K562 (cell line): Measurements from ENCODE around the gene AMBP. TPM values are rescaled to one million over a fixed set of nuclear protein-coding genes. Genes with fewer than 3 reads are reported as not detected.

Source experiments
- ATAC-seq: fragments of 200-7000 bp; cut with Tn5 transposase; 3 replicates; pipeline ENCODE4 v1.9.1; 2020; ENCODE audit warnings: moderate library complexity
- BruUV-seq: library from RNA; stranded (reverse); fragments of 400-500 nt; replicated peaks from 2 replicates; lab custom pipeline; 2021; lab: Mats Ljungman, UMichigan
- CTCF ChIA-PET: fragments of 300-600 bp; formaldehyde crosslinking; extraction: SDS; loops from one replicate; lab custom pipeline; 2021; ENCODE audit warnings: low intra/inter-chr PET ratio; lab: Yijun Ruan, JAX
- POLR2A ChIA-PET: fragments of 300-600, 350-650 bp; sonication (Branson Sonifier 250); formaldehyde crosslinking; extraction: SDS; loops from one replicate; lab custom pipeline; 2021; ENCODE audit warnings: antibody characterized with exemption, inconsistent platforms; lab: Yijun Ruan, JAX
- DNase-seq, 4 experiments: peaks; one replicate each; pipeline versions ENCODE4 v3.0.0 to v3.0.0-alpha.2; 2011 to 2018; ENCODE audit warnings: low spot score in 3 of 4, mixed read lengths in 3 of 4; ENCODE audit errors: extremely low read depth in 1 of 4
- FAIRE-seq: peaks from 2 replicates; lab custom pipeline; 2011; peaks lifted over from hg19 to GRCh38; lab: Jason Lieb, UNC
- H2AFZ ChIP-seq: 2 replicates; pipeline ENCODE4 v1.6.0; 2011; ENCODE audit warnings: low read depth, low read length, control low read depth, inconsistent platforms
- H3K27ac ChIP-seq: fragments of 200-600 bp; 3 replicates; pipeline ENCODE4 v1.8.0; 2011; ENCODE audit warnings: low read depth, mild to moderate bottlenecking, control low read depth, inconsistent platforms, low read length, moderate library complexity, mixed read lengths; ENCODE audit errors: extremely low read depth
- H3K27me3 ChIP-seq, 2 experiments: fragments of 300-600 bp in 1 of 2; 2 replicates in 1 of 2; 3 replicates in 1 of 2; pipeline versions ENCODE4 v1.6.0 to v1.8.0; 2011; ENCODE audit warnings: inconsistent platforms in 2 of 2, low read length in 2 of 2, mild to moderate bottlenecking in 1 of 2, mixed read lengths in 1 of 2, moderate library complexity in 1 of 2; ENCODE audit not compliant: control insufficient read depth in 2 of 2, insufficient read depth in 2 of 2
- H3K36me3 ChIP-seq: fragments of 300-600 bp; 3 replicates; pipeline ENCODE4 v1.8.0; 2011; ENCODE audit warnings: mild to moderate bottlenecking, low read length, inconsistent platforms; ENCODE audit not compliant: control insufficient read depth, insufficient read depth
- H3K4me1 ChIP-seq, 2 experiments: fragments of 200-600 bp in 1 of 2; replicated peaks in 1 of 2; 2 replicates in 1 of 2; 3 replicates in 1 of 2; pipeline versions ENCODE4 v1.5.1 to v1.8.0; 2011; ENCODE audit warnings: inconsistent platforms in 2 of 2, low read length in 2 of 2, mild to moderate bottlenecking in 1 of 2, mixed read lengths in 1 of 2, moderate library complexity in 1 of 2; ENCODE audit not compliant: control insufficient read depth in 2 of 2, insufficient read depth in 2 of 2
- H3K4me2 ChIP-seq: 2 replicates; pipeline ENCODE4 v1.6.1; 2011; ENCODE audit warnings: low read length, control low read depth, inconsistent platforms, mixed read lengths; ENCODE audit not compliant: insufficient read depth
- H3K4me3 ChIP-seq: fragments of 200-600 bp; sonication (generic), shearing (Covaris generic); 2 replicates; pipeline ENCODE4 v1.5.1; 2016; ENCODE audit warnings: control low read depth, inconsistent platforms
- H3K79me2 ChIP-seq: fragments of 200-600 bp; 3 replicates; pipeline ENCODE4 v1.8.0; 2011; ENCODE audit warnings: low read length, inconsistent platforms; ENCODE audit not compliant: control insufficient read depth, insufficient read depth
- H3K9ac ChIP-seq, 2 experiments: 2 replicates each; pipeline versions ENCODE4 v1.6.0 to v1.6.1; 2011; ENCODE audit warnings: low read depth in 2 of 2, low read length in 2 of 2, control low read depth in 1 of 2, inconsistent platforms in 1 of 2, mild to moderate bottlenecking in 1 of 2, mixed read lengths in 1 of 2; ENCODE audit not compliant: insufficient read depth in 1 of 2
- H3K9me1 ChIP-seq: one replicate; pipeline ENCODE4 v1.6.0; 2011; ENCODE audit warnings: inconsistent platforms, mild to moderate bottlenecking, low read length, moderate library complexity; ENCODE audit not compliant: control insufficient read depth, insufficient read depth
- H3K9me3 ChIP-seq: replicated peaks from 2 replicates; pipeline ENCODE4 v1.5.1; 2011; ENCODE audit warnings: low read depth, low read length, inconsistent platforms; ENCODE audit not compliant: control insufficient read depth, insufficient read depth
- H4K20me1 ChIP-seq: replicated peaks from 2 replicates; pipeline ENCODE4 v1.6.1; 2011; ENCODE audit warnings: low read length, inconsistent platforms, mixed read lengths; ENCODE audit not compliant: control insufficient read depth, insufficient read depth
- ARID4B ChIP-seq: sonication (generic); formaldehyde crosslinking; IDR thresholded peaks from 2 replicates; pipeline ENCODE4 v1.8.0; 2022; ENCODE audit warnings: mild to moderate bottlenecking, missing genetic modification reagents
- ARNT ChIP-seq, 2 experiments: fragments of 450-650 bp; IDR thresholded peaks; 2 replicates each; pipeline ENCODE4 v1.6.1; 2016; ENCODE audit warnings: mild to moderate bottlenecking in 1 of 2
- EGR1 ChIP-seq: fragments of 450-650 bp; conservative IDR thresholded peaks from 2 replicates; pipeline ENCODE4 v1.6.1; 2017; ENCODE audit warnings: mild to moderate bottlenecking
- NFE2 ChIP-seq: IDR thresholded peaks from 2 replicates; pipeline ENCODE4 v1.6.1; 2014; ENCODE audit warnings: antibody characterized with exemption, low read depth
- YY1 ChIP-seq, 3 experiments: IDR thresholded peaks; 2 replicates each; pipeline ENCODE4 v1.6.1; 2011; ENCODE audit warnings: low read length in 2 of 3, mild to moderate bottlenecking in 2 of 3, moderate library complexity in 2 of 3, borderline replicate concordance in 1 of 3, control low read depth in 1 of 3, low read depth in 1 of 3; ENCODE audit not compliant: insufficient read depth in 3 of 3, insufficient replicate concordance in 2 of 3, control insufficient read depth in 1 of 3, insufficient read length in 1 of 3; ENCODE audit errors: extremely low read depth in 1 of 3
- ZNF134 ChIP-seq: fragments of 250-450 bp; sonication (Bioruptor Pico); conservative IDR thresholded peaks from 2 replicates; pipeline ENCODE4 v1.4.0; 2020
- ZNF23 ChIP-seq: fragments of 250-450 bp; sonication (Bioruptor Pico); IDR thresholded peaks from 2 replicates; pipeline ENCODE4 v1.4.0; 2020; ENCODE audit warnings: mild to moderate bottlenecking
- ZNF311 ChIP-seq: fragments of 250-450 bp; sonication (Bioruptor Pico); IDR thresholded peaks from 2 replicates; pipeline ENCODE4 v1.4.0; 2020; ENCODE audit warnings: mild to moderate bottlenecking, moderate library complexity
- ZNF584 ChIP-seq: fragments of 200-800 bp; sonication (Bioruptor generic); IDR thresholded peaks from 2 replicates; pipeline ENCODE4 v1.6.1; 2016; ENCODE audit warnings: low read depth, mild to moderate bottlenecking, missing genetic modification characterization, missing compliant biosample characterization
- WGBS: fragments of 100-300 bp; shearing (Covaris generic); methylation state at CpG from one replicate; pipeline ENCODE4 v1.1.6; 2016; ENCODE audit warnings: low coverage, mixed read lengths; ENCODE audit not compliant: insufficient coverage; ENCODE audit errors: missing lambda C conversion rate; 5-methylcytosine and 5-hydroxymethylcytosine counted together
- in situ Hi-C: fragments of 300-500 bp; cut with MboI; formaldehyde crosslinking; loops from 4 replicates; pipeline ENCODE4 v1.15.0; 2018; ENCODE audit warnings: inconsistent platforms, mixed read lengths
- intact Hi-C: fragments of 100-400 bp; cut with micrococcal nuclease; formaldehyde crosslinking; loops from 2 replicates; pipeline ENCODE4 v1.14.2; 2022
- polyA plus RNA-seq, 8 experiments: library from polyadenylated mRNA; depleted of rRNA in 4 of 8; stranded (reverse) in 5 of 8; unstranded in 3 of 8; fragments of >200 nt; fragmentation: Nextera tagmentation in 2 of 8; fragmentation: Illumina TruSeq in 1 of 8; extraction: Ambion mirVana in 2 of 8; extraction: Trizol in 1 of 8; gene quantifications; 2 replicates each; pipeline versions ENCODE4 v1.2.1 to v1.2.3, GENCODE V29; 2011 to 2014; ENCODE audit warnings: inconsistent platforms in 1 of 8, missing spikeins in 1 of 8
- total RNA-seq, 7 experiments: library from RNA; depleted of rRNA in 6 of 7; stranded (reverse); fragments of >200 nt in 6 of 7; fragmentation: Illumina TruSeq in 2 of 7; extraction: Trizol in 2 of 7; gene quantifications; 2 replicates each; pipeline versions ENCODE4 v1.2.1 to v1.2.3, GENCODE V29; 2011 to 2021; ENCODE audit warnings: low replicate concordance in 1 of 7
- TF ChIP-seq, protein P1 (sequence below): IDR thresholded peaks from 2 replicates; pipeline ENCODE4 v1.6.1; 2016; ENCODE audit warnings: missing genetic modification characterization, missing compliant biosample characterization
- TF ChIP-seq, protein P2 (sequence below): sonication (generic); formaldehyde crosslinking; IDR thresholded peaks from 2 replicates; pipeline ENCODE4 v1.4.0; 2020; ENCODE audit warnings: mild to moderate bottlenecking, missing genetic modification reagents
- TF ChIP-seq, protein P3 (sequence below): fragments of 250-450 bp; sonication (Bioruptor Pico); IDR thresholded peaks from 2 replicates; pipeline ENCODE4 v1.5.0; 2020; ENCODE audit warnings: mild to moderate bottlenecking

The AMBP gene
- total and polyA plus RNA-seq, 9 of the 15 experiments (the other 6 are each of a cell fraction or from before 2014, with no cell fraction given) = 1.3 TPM; not detected in 8

DNA sequence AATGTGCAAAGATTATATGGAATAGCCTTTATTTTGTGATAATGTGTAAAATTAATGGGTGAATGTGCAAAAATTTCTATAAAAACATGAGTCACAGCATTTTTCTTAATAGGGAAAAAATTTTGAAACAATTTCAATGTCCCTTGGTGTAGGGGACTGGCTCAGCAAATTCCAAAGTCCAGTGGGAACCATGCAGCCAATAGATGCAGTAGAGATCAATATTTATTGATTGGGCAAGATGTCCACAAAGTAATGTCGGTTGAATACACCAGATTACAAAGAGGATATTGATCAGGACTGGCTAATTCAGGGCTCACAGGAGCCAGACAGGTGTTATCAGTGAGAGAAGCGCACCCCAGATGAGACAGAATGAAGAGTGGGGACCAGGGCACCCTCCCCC is 62.5 kb downstream of the AMBP start:
- no peaks in the 10 kb centered on the region for H3K79me2 ChIP-seq
- no peak overlapping the region for H3K4me2 ChIP-seq
- POLR2A ChIA-PET = no interaction called here
- H3K27ac ChIP-seq = no peak overlapping the region
- no peak overlapping the region for H3K9ac ChIP-seq
- 47% methylated on average over 2 of the region's 2 CpGs for WGBS
- no peak overlapping the region for H2AFZ ChIP-seq
- no peaks in the 10 kb centered on the region for H3K4me1 ChIP-seq
- intact Hi-C loops = no loop called here
- no peaks in the 10 kb centered on the region for H3K9me3 ChIP-seq
- no TSS peak for BruUV-seq
- no peaks in the 10 kb centered on the region for H3K36me3 ChIP-seq
- H3K9me1 ChIP-seq = no peaks in the 10 kb centered on the region
- no peak for ATAC-seq
- no peak overlapping the region for H3K4me3 ChIP-seq
- CTCF ChIA-PET = no interaction called here
- in situ Hi-C loops = no loop called here
- DNase-seq = no peak
- H4K20me1 ChIP-seq = no peaks in the 10 kb centered on the region
- FAIRE-seq = no peak
- no peaks in the 10 kb centered on the region for H3K27me3 ChIP-seq
- TF ChIP-seq EGR1 (no peak), ARNT (IDR thresholded peaks at IDR 0.05) (no peak), NFE2 (no peak), ZNF584 (no peak), YY1 (IDR thresholded peaks at IDR 0.05; ENCODE audit: borderline replicate concordance in 1 of 3, control insufficient read depth in 1 of 3, extremely low read depth in 1 of 3, insufficient read depth in 3 of 3, insufficient read length in 1 of 3, insufficient replicate concordance in 2 of 3, low read depth in 1 of 3, low read length in 2 of 3) (no peak), ZNF23 (CRISPR knock-in tag) (no peak), ARID4B (CRISPR knock-in tag) (no peak), ZNF134 (CRISPR knock-in tag) (no peak), ZNF311 (CRISPR knock-in tag) (no peak)
- TF ChIP-seq, protein P1, sequence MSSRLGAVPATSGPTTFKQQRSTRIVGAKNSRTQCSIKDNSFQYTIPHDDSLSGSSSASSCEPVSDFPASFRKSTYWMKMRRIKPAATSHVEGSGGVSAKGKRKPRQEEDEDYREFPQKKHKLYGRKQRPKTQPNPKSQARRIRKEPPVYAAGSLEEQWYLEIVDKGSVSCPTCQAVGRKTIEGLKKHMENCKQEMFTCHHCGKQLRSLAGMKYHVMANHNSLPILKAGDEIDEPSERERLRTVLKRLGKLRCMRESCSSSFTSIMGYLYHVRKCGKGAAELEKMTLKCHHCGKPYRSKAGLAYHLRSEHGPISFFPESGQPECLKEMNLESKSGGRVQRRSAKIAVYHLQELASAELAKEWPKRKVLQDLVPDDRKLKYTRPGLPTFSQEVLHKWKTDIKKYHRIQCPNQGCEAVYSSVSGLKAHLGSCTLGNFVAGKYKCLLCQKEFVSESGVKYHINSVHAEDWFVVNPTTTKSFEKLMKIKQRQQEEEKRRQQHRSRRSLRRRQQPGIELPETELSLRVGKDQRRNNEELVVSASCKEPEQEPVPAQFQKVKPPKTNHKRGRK (tag) = no peak
- TF ChIP-seq, protein P2, sequence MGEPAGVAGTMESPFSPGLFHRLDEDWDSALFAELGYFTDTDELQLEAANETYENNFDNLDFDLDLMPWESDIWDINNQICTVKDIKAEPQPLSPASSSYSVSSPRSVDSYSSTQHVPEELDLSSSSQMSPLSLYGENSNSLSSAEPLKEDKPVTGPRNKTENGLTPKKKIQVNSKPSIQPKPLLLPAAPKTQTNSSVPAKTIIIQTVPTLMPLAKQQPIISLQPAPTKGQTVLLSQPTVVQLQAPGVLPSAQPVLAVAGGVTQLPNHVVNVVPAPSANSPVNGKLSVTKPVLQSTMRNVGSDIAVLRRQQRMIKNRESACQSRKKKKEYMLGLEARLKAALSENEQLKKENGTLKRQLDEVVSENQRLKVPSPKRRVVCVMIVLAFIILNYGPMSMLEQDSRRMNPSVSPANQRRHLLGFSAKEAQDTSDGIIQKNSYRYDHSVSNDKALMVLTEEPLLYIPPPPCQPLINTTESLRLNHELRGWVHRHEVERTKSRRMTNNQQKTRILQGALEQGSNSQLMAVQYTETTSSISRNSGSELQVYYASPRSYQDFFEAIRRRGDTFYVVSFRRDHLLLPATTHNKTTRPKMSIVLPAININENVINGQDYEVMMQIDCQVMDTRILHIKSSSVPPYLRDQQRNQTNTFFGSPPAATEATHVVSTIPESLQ (CRISPR knock-in tag) = no peak
- TF ChIP-seq, protein P3, sequence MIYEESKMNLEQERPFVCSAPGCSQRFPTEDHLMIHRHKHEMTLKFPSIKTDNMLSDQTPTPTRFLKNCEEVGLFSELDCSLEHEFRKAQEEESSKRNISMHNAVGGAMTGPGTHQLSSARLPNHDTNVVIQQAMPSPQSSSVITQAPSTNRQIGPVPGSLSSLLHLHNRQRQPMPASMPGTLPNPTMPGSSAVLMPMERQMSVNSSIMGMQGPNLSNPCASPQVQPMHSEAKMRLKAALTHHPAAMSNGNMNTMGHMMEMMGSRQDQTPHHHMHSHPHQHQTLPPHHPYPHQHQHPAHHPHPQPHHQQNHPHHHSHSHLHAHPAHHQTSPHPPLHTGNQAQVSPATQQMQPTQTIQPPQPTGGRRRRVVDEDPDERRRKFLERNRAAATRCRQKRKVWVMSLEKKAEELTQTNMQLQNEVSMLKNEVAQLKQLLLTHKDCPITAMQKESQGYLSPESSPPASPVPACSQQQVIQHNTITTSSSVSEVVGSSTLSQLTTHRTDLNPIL (CRISPR knock-in tag) = no peak
